ENCODE results near the gene APELA. TPM values are rescaled to one million over a fixed set of nuclear protein-coding genes. Genes with fewer than 3 reads are reported as not detected.
"Not testable (repeated sequence)": the region's sequence is repeated elsewhere in the genome, so short reads cannot be mapped to it uniquely, and the experiment has no call there.

APELA gene
- total and polyA plus RNA-seq, 12 donors = not detected

DNA sequence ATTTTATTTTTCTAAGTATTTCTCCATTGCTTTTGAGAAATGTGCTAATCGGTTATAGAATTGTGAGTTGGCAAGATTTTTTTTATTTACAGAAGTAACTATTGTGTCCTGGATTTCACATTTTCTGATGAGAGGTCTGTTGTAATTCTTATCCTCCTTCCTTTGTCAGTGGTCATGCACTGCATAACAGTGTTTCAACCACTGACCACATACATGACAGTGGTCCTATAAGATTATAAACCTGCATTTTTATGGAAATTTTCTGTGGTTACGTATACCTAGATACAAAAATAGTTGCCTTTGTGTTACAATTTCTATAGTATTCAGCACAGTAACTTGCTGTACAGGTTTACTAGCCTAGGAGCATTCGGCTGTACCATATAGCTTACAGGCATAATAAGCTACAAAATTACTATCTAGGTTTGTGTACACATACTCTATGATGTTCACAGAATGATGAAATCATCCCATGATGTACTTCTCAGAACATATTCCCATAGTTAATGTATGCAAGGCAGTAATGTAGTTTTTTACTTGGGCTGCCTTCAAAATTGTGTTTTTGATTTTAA, 47.8 kb downstream of the APELA start:
- ATAC-seq = no peak
- H3K4me1 ChIP-seq = no peaks in the 10 kb centered on the region
- no peaks in the 10 kb centered on the region for H3K36me3 ChIP-seq
- TF ChIP-seq CTCF (IDR thresholded peaks at IDR 0.05) = no peak
- intact Hi-C loops (cut with DNase I) = no loop called here
- WGBS, 2 donors = 87 to 90% methylated on average over 3 of the region's 3 CpGs
- H3K27ac ChIP-seq = no peak overlapping the region
- H3K4me3 ChIP-seq = no peak overlapping the region
- H3K9me3 ChIP-seq = no peaks in the 10 kb centered on the region
- no peaks in the 10 kb centered on the region for H3K27me3 ChIP-seq
- DNase-seq = no peak

- Histone ChIP-seq H3K27me3 (no peaks in the 10 kb centered on the region), H3K9me3 (no peaks in the 10 kb centered on the region), H3K36me3 (no peaks in the 10 kb centered on the region), H3K27ac (no peak overlapping the region), H3K4me1 (no peaks in the 10 kb centered on the region), H3K4me3 (no peak overlapping the region)
- intact Hi-C loops (cut with DNase I) = no loop called here
- TF ChIP-seq CTCF (IDR thresholded peaks at IDR 0.05) = no peak
- 52 to 72% methylated on average over 2 of the region's 2 CpGs for WGBS, 2 donors
- no peak for ATAC-seq
- DNase-seq = no peak
Measured at GRCh38 chr4:164926301-164926700, 49.3 kb downstream of the APELA start.

DNA sequence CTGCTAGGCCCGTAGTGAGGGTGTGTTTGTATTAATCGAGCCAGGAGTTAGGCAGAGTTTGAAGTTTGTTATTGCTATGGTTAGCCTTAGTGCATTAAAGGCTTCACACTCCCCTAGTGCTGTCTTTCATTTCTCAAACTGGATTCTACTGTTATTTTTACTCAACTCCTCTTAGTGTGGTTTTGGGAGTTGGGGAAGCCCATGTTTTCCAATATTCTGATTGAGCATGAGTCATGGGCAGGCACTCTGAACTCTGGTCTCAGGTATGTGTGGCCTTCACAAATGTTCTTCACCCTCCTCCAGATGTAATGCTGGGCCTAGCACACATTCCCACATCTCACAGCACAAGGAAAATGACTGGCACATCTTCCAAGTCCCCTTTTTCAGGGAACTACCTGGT, 50.1 kb downstream of the APELA start:
- H3K4me3 ChIP-seq; H3K27ac ChIP-seq; intact Hi-C loops (cut with DNase I); ATAC-seq; H3K36me3 ChIP-seq; H3K27me3 ChIP-seq; DNase-seq; H3K9me3 ChIP-seq; H3K4me1 ChIP-seq: not testable (repeated sequence)
- whole genome bisulfite sequencing, 2 donors = 81 to 91% methylated on average over 2 of the region's 2 CpGs

DNA sequence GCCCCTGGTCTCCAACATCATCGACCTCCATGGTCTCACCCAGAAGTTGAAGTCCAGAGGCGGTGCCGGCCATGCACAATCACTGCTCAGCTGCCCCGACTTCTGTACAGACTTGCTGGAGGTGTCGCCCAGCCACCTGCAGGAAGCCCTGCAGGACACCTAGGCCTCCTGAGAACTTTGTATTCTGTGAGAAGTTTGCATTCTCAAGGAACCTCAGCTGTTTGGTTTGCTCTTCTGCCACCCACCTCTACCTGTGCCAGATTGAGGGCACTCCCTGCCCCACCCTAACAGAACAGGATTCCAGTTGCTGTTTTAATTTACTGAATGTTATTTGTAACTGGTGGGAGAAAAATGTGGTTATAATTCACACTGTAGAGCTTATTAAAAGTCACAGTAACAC, 53.7 kb downstream of the APELA start:
- intact Hi-C loops (cut with DNase I) = no loop called here
- H3K27ac ChIP-seq = no peak overlapping the region
- no peaks in the 10 kb centered on the region for H3K36me3 ChIP-seq
- no peak for TF ChIP-seq CTCF (IDR thresholded peaks at IDR 0.05)
- DNase-seq = no peak
- H3K9me3 ChIP-seq = no peaks in the 10 kb centered on the region
- no peak for ATAC-seq
- H3K27me3 ChIP-seq = no peaks in the 10 kb centered on the region
- H3K4me3 ChIP-seq = no peak overlapping the region
- no peaks in the 10 kb centered on the region for H3K4me1 ChIP-seq
- WGBS, 2 donors = 88 to 95% methylated on average over 5 of the region's 5 CpGs

GRCh38 chr4:164931551-164932324, 54.8 kb downstream of the APELA start:
- TF ChIP-seq CTCF (IDR thresholded peaks at IDR 0.05) = no peak
- H3K4me3 ChIP-seq = no peak overlapping the region
- no peaks in the 10 kb centered on the region for H3K9me3 ChIP-seq
- 76% methylated on average over 5 of the region's 5 CpGs for WGBS, 2 donors
- ATAC-seq (no peak), DNase-seq (no peak)
- no peaks in the 10 kb centered on the region for H3K4me1 ChIP-seq
- no peaks in the 10 kb centered on the region for H3K27me3 ChIP-seq
- H3K36me3 ChIP-seq = no peaks in the 10 kb centered on the region
- intact Hi-C loops (cut with DNase I) = no loop called here
- no peak overlapping the region for H3K27ac ChIP-seq
